ENCODE data around the gene TMEM59.

DNA sequence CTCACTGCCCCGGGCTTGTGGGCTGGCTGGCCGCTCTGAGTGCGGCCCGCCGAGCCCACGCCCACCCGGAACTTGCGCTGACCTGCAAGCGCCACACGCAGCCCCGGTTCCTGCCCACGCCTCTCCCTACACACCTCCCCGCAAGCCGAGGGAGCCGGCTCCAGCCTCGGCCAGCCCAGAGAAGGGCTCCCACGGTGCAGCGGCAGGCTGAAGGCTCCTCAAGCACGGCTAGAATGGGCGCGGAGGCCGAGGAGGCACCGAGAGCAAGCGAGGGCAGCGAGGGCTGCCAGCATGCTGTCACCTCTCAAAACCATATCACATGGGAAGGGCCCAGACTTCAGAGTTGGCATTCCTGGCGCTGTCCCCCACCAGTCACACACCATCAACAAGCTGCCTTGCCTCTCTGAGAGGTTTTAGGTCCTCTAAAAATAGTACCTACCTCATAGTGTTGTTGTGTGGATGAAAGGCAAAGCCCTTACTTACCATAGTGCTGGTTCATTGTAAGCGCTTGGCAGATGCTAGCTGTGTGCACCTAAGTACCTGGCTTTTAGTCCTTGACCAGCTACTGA, 48.4 kb downstream of the TMEM59 start:
- no peak for TF ChIP-seq POLR2A (IDR thresholded peaks at IDR 0.05; ENCODE audit: extremely low read depth, insufficient read length)
- TF ChIP-seq, protein P1, sequence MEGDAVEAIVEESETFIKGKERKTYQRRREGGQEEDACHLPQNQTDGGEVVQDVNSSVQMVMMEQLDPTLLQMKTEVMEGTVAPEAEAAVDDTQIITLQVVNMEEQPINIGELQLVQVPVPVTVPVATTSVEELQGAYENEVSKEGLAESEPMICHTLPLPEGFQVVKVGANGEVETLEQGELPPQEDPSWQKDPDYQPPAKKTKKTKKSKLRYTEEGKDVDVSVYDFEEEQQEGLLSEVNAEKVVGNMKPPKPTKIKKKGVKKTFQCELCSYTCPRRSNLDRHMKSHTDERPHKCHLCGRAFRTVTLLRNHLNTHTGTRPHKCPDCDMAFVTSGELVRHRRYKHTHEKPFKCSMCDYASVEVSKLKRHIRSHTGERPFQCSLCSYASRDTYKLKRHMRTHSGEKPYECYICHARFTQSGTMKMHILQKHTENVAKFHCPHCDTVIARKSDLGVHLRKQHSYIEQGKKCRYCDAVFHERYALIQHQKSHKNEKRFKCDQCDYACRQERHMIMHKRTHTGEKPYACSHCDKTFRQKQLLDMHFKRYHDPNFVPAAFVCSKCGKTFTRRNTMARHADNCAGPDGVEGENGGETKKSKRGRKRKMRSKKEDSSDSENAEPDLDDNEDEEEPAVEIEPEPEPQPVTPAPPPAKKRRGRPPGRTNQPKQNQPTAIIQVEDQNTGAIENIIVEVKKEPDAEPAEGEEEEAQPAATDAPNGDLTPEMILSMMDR (IDR thresholded peaks at IDR 0.05; ENCODE audit: low read depth, low read length), result no peak

All from NB4 (cell line).